Fibroblast of skin of scalp (primary cell): ENCODE measurements around the gene SHROOM3.

ENCODE experiments used
- DNase-seq: peaks from one replicate; pipeline ENCODE4 v3.0.0-alpha.2; 2013

Gene SHROOM3

GRCh38 chr4:76790377-76790776, 355.3 kb downstream of the SHROOM3 start:
- DNase-seq, result no peak

GRCh38 chr4:76791479-76791878, 356.4 kb downstream of the SHROOM3 start:
- no peak for DNase-seq

- DNase-seq, result no peak
Observed at GRCh38 chr4:76792418-76792817, 357.4 kb downstream of the SHROOM3 start.

- DNase-seq, result no peak
Observed at GRCh38 chr4:76795243-76795642, 360.2 kb downstream of the SHROOM3 start.

- DNase-seq, result no peak
Observed at GRCh38 chr4:76799140-76799539, 364.1 kb downstream of the SHROOM3 start.

GRCh38 chr4:76799718-76800117, 364.7 kb downstream of the SHROOM3 start:
- no peak for DNase-seq

GRCh38 chr4:76800902-76801301, 365.9 kb downstream of the SHROOM3 start:
- DNase-seq, result no peak

- DNase-seq, result peak; percentile 42
Observed at GRCh38 chr4:76801621-76802235, 366.7 kb downstream of the SHROOM3 start.

GRCh38 chr4:76802236-76803021, 367.4 kb downstream of the SHROOM3 start:
- peak; percentile 48 for DNase-seq

GRCh38 chr4:76803522-76803921, 368.5 kb downstream of the SHROOM3 start:
- DNase-seq, result peak; percentile 78

- peak; percentile 89 for DNase-seq
Observed at GRCh38 chr4:76804096-76804495, 369.1 kb downstream of the SHROOM3 start.

- DNase-seq, result no peak
Observed at GRCh38 chr4:76806346-76806745, 371.3 kb downstream of the SHROOM3 start.

GRCh38 chr4:76806757-76807156, 371.7 kb downstream of the SHROOM3 start:
- DNase-seq, result no peak

- DNase-seq, result no peak
Observed at GRCh38 chr4:76809594-76810305, 374.7 kb downstream of the SHROOM3 start.

GRCh38 chr4:76811604-76812412, 376.8 kb downstream of the SHROOM3 start:
- DNase-seq, result peak; percentile 94

- DNase-seq, result no peak
Observed at GRCh38 chr4:76813070-76813469, 378.0 kb downstream of the SHROOM3 start.

- DNase-seq, result peak; percentile 50
Observed at GRCh38 chr4:76821641-76822040, 386.6 kb downstream of the SHROOM3 start.

GRCh38 chr4:76822303-76822702, 387.3 kb downstream of the SHROOM3 start:
- no peak for DNase-seq

GRCh38 chr4:76823495-76823894, 388.5 kb downstream of the SHROOM3 start:
- no peak for DNase-seq

- no peak for DNase-seq
Observed at GRCh38 chr4:76830612-76830963, 395.6 kb downstream of the SHROOM3 start.

- peak; percentile 85 for DNase-seq
Observed at GRCh38 chr4:76830964-76831703, 396.1 kb downstream of the SHROOM3 start.
